ENCODE measurements around the gene NSUN5. TPM values are rescaled to one million over a fixed set of nuclear protein-coding genes. Genes with fewer than 3 reads are reported as not detected.

The NSUN5 gene
- total and polyA plus RNA-seq, 2 donors (not counting 3 experiments of a cell fraction or from before 2014, with no cell fraction given) = 4.1 to 6.8 TPM

DNA sequence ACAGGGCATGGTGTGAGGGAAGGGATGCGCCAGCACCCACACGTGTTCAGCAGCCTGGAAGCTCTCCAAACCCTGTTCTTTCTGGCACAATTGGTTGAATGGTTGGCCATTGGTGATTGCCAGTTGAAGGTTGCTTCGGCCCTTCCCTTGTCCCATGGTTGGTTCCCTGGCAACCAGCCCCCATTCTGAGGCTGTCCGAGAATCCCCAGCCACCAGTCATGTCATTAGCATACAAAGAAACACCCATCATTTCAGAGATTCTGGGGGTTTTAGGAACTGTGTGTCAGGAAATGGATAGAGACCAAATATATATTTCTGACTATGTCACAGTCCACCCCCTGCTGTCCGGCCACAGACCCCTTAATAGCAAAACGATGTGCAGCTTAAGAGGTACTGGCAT, 41.1 kb upstream of the NSUN5 start:
- DNase-seq (ENCODE audit: low read depth, low spot score) (no peak), FAIRE-seq (no peak)
- TF ChIP-seq, protein P1, sequence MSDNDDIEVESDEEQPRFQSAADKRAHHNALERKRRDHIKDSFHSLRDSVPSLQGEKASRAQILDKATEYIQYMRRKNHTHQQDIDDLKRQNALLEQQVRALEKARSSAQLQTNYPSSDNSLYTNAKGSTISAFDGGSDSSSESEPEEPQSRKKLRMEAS (IDR thresholded peaks at IDR 0.05; ENCODE audit: insufficient read depth, insufficient read length) = no peak
- TF ChIP-seq POLR2AphosphoS5 (IDR thresholded peaks at IDR 0.05; ENCODE audit: insufficient read depth, low read depth, low read length) = no peak
- no peak for TF ChIP-seq JUN (IDR thresholded peaks at IDR 0.05; ENCODE audit: borderline replicate concordance, insufficient read depth, insufficient read length, low read depth)
- ChIA-PET POLR2A (no interaction called here), CTCF (no interaction called here)
- dilution Hi-C loops (cut with MboI; ENCODE audit: extremely low pct_ligation_motif_present, low sequenced_read_pairs) = no loop called here
- no peaks in the 10 kb centered on the region for H3K9me3 ChIP-seq (replicated peaks; ENCODE audit: control insufficient read depth, insufficient read depth, low read length)
- H3K4me2 ChIP-seq (ENCODE audit: insufficient read depth, low read length) = no peak overlapping the region
- H4K20me1 ChIP-seq (replicated peaks; ENCODE audit: control insufficient read depth, extremely low read depth, insufficient read depth, low read length) = no peaks in the 10 kb centered on the region
- H2AFZ ChIP-seq (ENCODE audit: low read depth, low read length) = no peak overlapping the region
- H3K9me1 ChIP-seq (replicated peaks; ENCODE audit: control insufficient read depth, extremely low read depth, insufficient read depth, low read length) = no peaks in the 10 kb centered on the region
- H3K36me3 ChIP-seq (ENCODE audit: control insufficient read depth in 2 of 2, extremely low read depth in 1 of 2, insufficient read depth in 2 of 2, low read length in 2 of 2) = no peaks in the 10 kb centered on the region
- H3K27me3 ChIP-seq (ENCODE audit: control insufficient read depth in 2 of 2, insufficient read depth in 2 of 2, low read length in 2 of 2) = peaks cover 2 to 3% of the 10 kb centered on the region in 2 experiments
- BruUV-seq (replicated peaks) = no TSS peak
- H3K4me1 ChIP-seq (ENCODE audit: control insufficient read depth, extremely low read depth, insufficient read depth, low read length) = peaks cover 11% of the 10 kb centered on the region
- H3K9ac ChIP-seq (replicated peaks; ENCODE audit: extremely low read depth, insufficient read depth, low read length) = no peak overlapping the region
- H3K79me2 ChIP-seq (ENCODE audit: control insufficient read depth, insufficient read depth, low read length) = no peaks in the 10 kb centered on the region
- H3K4me3 ChIP-seq (replicated peaks in 1 of 3; ENCODE audit: insufficient read depth in 1 of 3, low read depth in 1 of 3, low read length in 3 of 3) = no peak overlapping the region
- intact Hi-C loops (cut with micrococcal nuclease) = no loop called here
- H3K27ac ChIP-seq (ENCODE audit: insufficient read depth, low read depth, low read length) = no peak overlapping the region

DNA sequence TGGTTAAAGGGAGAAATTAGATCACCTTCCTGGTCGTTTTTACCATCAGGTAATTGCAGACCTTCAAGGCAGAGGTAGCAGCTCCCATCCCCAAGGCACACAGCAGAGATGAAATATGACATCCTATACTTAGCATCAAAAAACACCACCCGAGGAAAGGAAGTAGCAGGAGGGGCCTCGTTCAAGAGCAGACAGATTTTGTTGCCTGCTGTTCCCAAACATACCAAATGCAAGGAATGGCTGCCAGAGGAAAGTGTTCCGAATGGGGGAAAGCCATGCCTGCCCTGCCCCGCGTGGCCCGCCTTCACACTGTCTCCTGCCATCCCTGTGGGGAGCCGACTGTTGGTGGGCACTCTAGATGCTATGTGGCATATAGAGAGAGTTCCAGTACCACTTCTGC, 37.3 kb upstream of the NSUN5 start:
- ChIA-PET POLR2A (no interaction called here), CTCF (interaction anchor here (1.0 kb wide), 1 partner anchor 9 kb away, joined by 3 read pairs; no protein-coding TSS in a partner anchor)
- dilution Hi-C loops (cut with MboI; ENCODE audit: extremely low pct_ligation_motif_present, low sequenced_read_pairs) (no loop called here), intact Hi-C loops (cut with micrococcal nuclease) (no loop called here)
- no peak for FAIRE-seq
- Histone ChIP-seq H3K27ac (ENCODE audit: insufficient read depth, low read depth, low read length) (no peak overlapping the region), H3K36me3 (ENCODE audit: control insufficient read depth in 2 of 2, extremely low read depth in 1 of 2, insufficient read depth in 2 of 2, low read length in 2 of 2) (no peaks in the 10 kb centered on the region), H4K20me1 (replicated peaks; ENCODE audit: control insufficient read depth, extremely low read depth, insufficient read depth, low read length) (no peaks in the 10 kb centered on the region), H2AFZ (ENCODE audit: low read depth, low read length) (no peak overlapping the region), H3K79me2 (ENCODE audit: control insufficient read depth, insufficient read depth, low read length) (no peaks in the 10 kb centered on the region), H3K4me1 (ENCODE audit: control insufficient read depth, extremely low read depth, insufficient read depth, low read length) (no peaks in the 10 kb centered on the region), H3K9ac (replicated peaks; ENCODE audit: extremely low read depth, insufficient read depth, low read length) (no peak overlapping the region), H3K4me2 (ENCODE audit: insufficient read depth, low read length) (no peak overlapping the region), H3K9me3 (replicated peaks; ENCODE audit: control insufficient read depth, insufficient read depth, low read length) (no peaks in the 10 kb centered on the region), H3K27me3 (ENCODE audit: control insufficient read depth in 2 of 2, insufficient read depth in 2 of 2, low read length in 2 of 2) (peaks cover 2 to 4% of the 10 kb centered on the region in 2 experiments), H3K4me3 (replicated peaks in 1 of 3; ENCODE audit: insufficient read depth in 1 of 3, low read depth in 1 of 3, low read length in 3 of 3) (no peak overlapping the region), H3K9me1 (replicated peaks; ENCODE audit: control insufficient read depth, extremely low read depth, insufficient read depth, low read length) (no peaks in the 10 kb centered on the region)
- no TSS peak for BruUV-seq (replicated peaks)
- no peak for DNase-seq (ENCODE audit: low read depth, low spot score)
- no peak for TF ChIP-seq FOS (IDR thresholded peaks at IDR 0.05; ENCODE audit: borderline replicate concordance, insufficient read depth, low read length)
- TF ChIP-seq, protein P1 (IDR thresholded peaks at IDR 0.05; ENCODE audit: insufficient read depth, insufficient read length) = no peak
- no peak for TF ChIP-seq MYC (IDR thresholded peaks at IDR 0.05; ENCODE audit: low read depth, low read length)
